Ureter (tissue), 1 donor: ENCODE measurements around the gene UBE2D2. TPM values are rescaled to one million over a fixed set of nuclear protein-coding genes. Genes with fewer than 3 reads are reported as not detected.
"Not testable (repeated sequence)": the region's sequence is repeated elsewhere in the genome, so short reads cannot be mapped to it uniquely, and the experiment has no call there.

Source experiments
- DNase-seq: peaks from one replicate; pipeline ENCODE4 v3.0.0-alpha.2; 2020; ENCODE audit warnings: low spot score
- total RNA-seq: library from RNA; stranded (reverse); gene quantifications from one replicate; pipeline ENCODE4 v1.2.4, GENCODE V29; 2023
- donor health status: DM: yes; HTN: yes; CAD: no.

UBE2D2 gene
- total RNA-seq = 180 TPM

- peak; percentile 98 for DNase-seq
Measured at GRCh38 chr5:139560752-139561654, at the start of gene UBE2D2. UBE2D2 (plus strand) TSS chr5:139561339; CDS start chr5:139561792, 453 bp downstream.

- no peak for DNase-seq
Measured at GRCh38 chr5:139512786-139513390, 48.3 kb upstream of the UBE2D2 start.

- peak; percentile 83 for DNase-seq
Measured at GRCh38 chr5:139513434-139513833, 47.7 kb upstream of the UBE2D2 start.

- DNase-seq = no peak
Measured at GRCh38 chr5:139513852-139514485, 47.2 kb upstream of the UBE2D2 start.

GRCh38 chr5:139514486-139514856 is 46.7 kb upstream of the UBE2D2 start:
- DNase-seq = no peak

- DNase-seq = peak; percentile 93
Measured at GRCh38 chr5:139517683-139518564, 43.2 kb upstream of the UBE2D2 start.

GRCh38 chr5:139523635-139524445 is 37.3 kb upstream of the UBE2D2 start:
- DNase-seq = no peak

GRCh38 chr5:139524446-139524845 is 36.7 kb upstream of the UBE2D2 start:
- no peak for DNase-seq

- DNase-seq = no peak
Measured at GRCh38 chr5:139524940-139525585, 36.1 kb upstream of the UBE2D2 start.

- DNase-seq = peak; percentile 54
Measured at GRCh38 chr5:139525586-139526308, 35.4 kb upstream of the UBE2D2 start.

- not testable (repeated sequence) for DNase-seq
Measured at GRCh38 chr5:139526309-139527089, 34.6 kb upstream of the UBE2D2 start.

- DNase-seq = not testable (repeated sequence)
Measured at GRCh38 chr5:139527090-139527470, 34.1 kb upstream of the UBE2D2 start.

- DNase-seq = not testable (repeated sequence)
Measured at GRCh38 chr5:139527896-139528467, 33.2 kb upstream of the UBE2D2 start.

GRCh38 chr5:139528695-139529094 is 32.4 kb upstream of the UBE2D2 start:
- DNase-seq = not testable (repeated sequence)

GRCh38 chr5:139530079-139530478 is 31.1 kb upstream of the UBE2D2 start:
- DNase-seq = not testable (repeated sequence)

- DNase-seq = no peak
Measured at GRCh38 chr5:139531772-139532169, 29.4 kb upstream of the UBE2D2 start.

GRCh38 chr5:139543423-139543991 is 17.6 kb upstream of the UBE2D2 start:
- DNase-seq = peak; percentile 61

GRCh38 chr5:139546593-139546992 is 14.5 kb upstream of the UBE2D2 start:
- not testable (repeated sequence) for DNase-seq
